B cell (primary cell): ENCODE measurements around the gene SCFD2.

Experiments
- CTCF ChIP-seq: fragments of 200-600 bp; IDR thresholded peaks from one replicate; pipeline ENCODE4 v1.8.0; 2022; ENCODE audit warnings: antibody characterized with exemption, mild to moderate bottlenecking
- EZH2 ChIP-seq: IDR thresholded peaks from 2 replicates; pipeline ENCODE4 v1.6.1; 2012; ENCODE audit warnings: borderline replicate concordance, low read depth, mild to moderate bottlenecking, moderate library complexity, low read length; ENCODE audit not compliant: insufficient read depth, poor library complexity, severe bottlenecking

- TF ChIP-seq CTCF (no peak), EZH2 (no peak)
These were observed 326.0 kb downstream of the SCFD2 start for GRCh38 chr4:53039741-53040458.
